IPS-15b (cell line): Measurements from ENCODE around the gene MICAL2.

ENCODE experiments used
- H3K27me3 ChIP-seq: one replicate; pipeline ENCODE4 v1.6.1; 2013; ENCODE audit warnings: low read length; ENCODE audit not compliant: control insufficient read depth, insufficient read depth
- H3K36me3 ChIP-seq: one replicate; pipeline ENCODE4 v1.6.1; 2013; ENCODE audit warnings: low read length; ENCODE audit not compliant: control insufficient read depth, insufficient read depth
- H3K4me1 ChIP-seq: one replicate; pipeline ENCODE4 v1.6.1; 2013; ENCODE audit warnings: mild to moderate bottlenecking, low read length; ENCODE audit not compliant: control insufficient read depth, insufficient read depth
- H3K4me3 ChIP-seq: one replicate; pipeline ENCODE4 v1.5.1; 2013; ENCODE audit warnings: low read depth, low read length
- H3K9ac ChIP-seq: one replicate; pipeline ENCODE4 v1.6.1; 2013; ENCODE audit warnings: low read depth, mild to moderate bottlenecking, low read length
- H3K9me3 ChIP-seq: one replicate; pipeline ENCODE4 v1.6.1; 2013; ENCODE audit warnings: mild to moderate bottlenecking, low read length; ENCODE audit not compliant: control insufficient read depth, insufficient read depth

The MICAL2 gene

GRCh38 chr11:12193515-12194336, 83.3 kb downstream of the MICAL2 start:
- Histone ChIP-seq H3K9me3 (no peaks in the 10 kb centered on the region), H3K9ac (no peak overlapping the region), H3K36me3 (no peaks in the 10 kb centered on the region), H3K4me3 (no peak overlapping the region), H3K4me1 (no peaks in the 10 kb centered on the region), H3K27me3 (no peaks in the 10 kb centered on the region)

- Histone ChIP-seq H3K4me3 (no peak overlapping the region), H3K27me3 (no peaks in the 10 kb centered on the region)
Measured at GRCh38 chr11:12195768-12196167, 85.4 kb downstream of the MICAL2 start.

GRCh38 chr11:12196308-12196707, 85.9 kb downstream of the MICAL2 start:
- Histone ChIP-seq H3K9me3 (no peaks in the 10 kb centered on the region), H3K4me1 (no peaks in the 10 kb centered on the region), H3K36me3 (no peaks in the 10 kb centered on the region), H3K9ac (no peak overlapping the region), H3K4me3 (no peak overlapping the region), H3K27me3 (no peaks in the 10 kb centered on the region)

More at GRCh38 chr11:12195768-12196167, 85.4 kb downstream of the MICAL2 start:
- Histone ChIP-seq H3K4me1 (no peaks in the 10 kb centered on the region), H3K9me3 (no peaks in the 10 kb centered on the region), H3K9ac (no peak overlapping the region), H3K36me3 (no peaks in the 10 kb centered on the region)

GRCh38 chr11:12196872-12197271, 86.5 kb downstream of the MICAL2 start:
- no peaks in the 10 kb centered on the region for H3K9me3 ChIP-seq
- H3K4me3 ChIP-seq, result no peak overlapping the region
- no peaks in the 10 kb centered on the region for H3K4me1 ChIP-seq
- H3K27me3 ChIP-seq, result no peaks in the 10 kb centered on the region
- H3K9ac ChIP-seq, result no peak overlapping the region
- H3K36me3 ChIP-seq, result no peaks in the 10 kb centered on the region

GRCh38 chr11:12198251-12199222, 88.1 kb downstream of the MICAL2 start:
- Histone ChIP-seq H3K27me3 (no peaks in the 10 kb centered on the region), H3K4me3 (no peak overlapping the region), H3K9ac (no peak overlapping the region), H3K9me3 (no peaks in the 10 kb centered on the region), H3K36me3 (no peaks in the 10 kb centered on the region), H3K4me1 (no peaks in the 10 kb centered on the region)

GRCh38 chr11:12199231-12199948, 89.0 kb downstream of the MICAL2 start:
- Histone ChIP-seq H3K9me3 (no peaks in the 10 kb centered on the region), H3K36me3 (no peaks in the 10 kb centered on the region), H3K4me1 (no peaks in the 10 kb centered on the region), H3K27me3 (no peaks in the 10 kb centered on the region), H3K9ac (no peak overlapping the region), H3K4me3 (no peak overlapping the region)

- Histone ChIP-seq H3K9me3 (no peaks in the 10 kb centered on the region), H3K4me3 (no peak overlapping the region), H3K27me3 (no peaks in the 10 kb centered on the region), H3K36me3 (no peaks in the 10 kb centered on the region), H3K9ac (no peak overlapping the region), H3K4me1 (no peaks in the 10 kb centered on the region)
Measured at GRCh38 chr11:12200279-12200990, 90.0 kb downstream of the MICAL2 start.

- Histone ChIP-seq H3K9me3 (no peaks in the 10 kb centered on the region), H3K27me3 (no peaks in the 10 kb centered on the region), H3K9ac (no peak overlapping the region), H3K4me1 (no peaks in the 10 kb centered on the region), H3K4me3 (no peak overlapping the region), H3K36me3 (no peaks in the 10 kb centered on the region)
Measured at GRCh38 chr11:12200991-12201985, 90.9 kb downstream of the MICAL2 start.

GRCh38 chr11:12202661-12203310, 92.4 kb downstream of the MICAL2 start:
- Histone ChIP-seq H3K9me3 (no peaks in the 10 kb centered on the region), H3K4me1 (no peaks in the 10 kb centered on the region), H3K27me3 (no peaks in the 10 kb centered on the region), H3K9ac (no peak overlapping the region), H3K4me3 (no peak overlapping the region), H3K36me3 (no peaks in the 10 kb centered on the region)

GRCh38 chr11:12204506-12204905, 94.1 kb downstream of the MICAL2 start:
- Histone ChIP-seq H3K27me3 (no peaks in the 10 kb centered on the region), H3K36me3 (no peaks in the 10 kb centered on the region), H3K9ac (no peak overlapping the region), H3K4me1 (no peaks in the 10 kb centered on the region), H3K9me3 (no peaks in the 10 kb centered on the region), H3K4me3 (no peak overlapping the region)
